Stomach (tissue), 9 donors: ENCODE data around the gene NRSN2. TPM values are rescaled to one million over a fixed set of nuclear protein-coding genes. Genes with fewer than 3 reads are reported as not detected.
A peak's percentile ranks its signal among the peaks of the same experiment; 100 is the strongest.

Experiments
- DNase-seq, 2 donors: peaks; one replicate each; pipeline versions ENCODE4 v3.0.0 to v3.0.0-alpha.2; 2013 to 2019
- H3K27ac ChIP-seq, 5 donors: fragments of 200-600 bp in 4 of 5; sonication (generic) in 4 of 5; one replicate each; pipeline ENCODE4 v1.5.1; 2013 to 2019; ENCODE audit warnings: mild to moderate bottlenecking in 1 of 5, moderate library complexity in 1 of 5
- H3K27me3 ChIP-seq, 3 donors: fragments of 200-600 bp; sonication (generic); one replicate each; pipeline ENCODE4 v1.5.1; 2017 to 2019; ENCODE audit warnings: mixed run types in 1 of 3
- H3K36me3 ChIP-seq, 4 donors: fragments of 200-600 bp; sonication (generic); 1 replicate in 3 of 4; 2 replicates in 1 of 4; pipeline ENCODE4 v1.5.1; 2016 to 2019
- H3K4me1 ChIP-seq, 4 donors: fragments of 200-600 bp; sonication (generic); one replicate each; pipeline ENCODE4 v1.5.1; 2016 to 2019
- H3K4me3 ChIP-seq, 4 donors: fragments of 200-600 bp; sonication (generic) in 3 of 4; one replicate each; pipeline ENCODE4 v1.5.1; 2016 to 2019; ENCODE audit warnings: mild to moderate bottlenecking in 1 of 4
- H3K9me3 ChIP-seq, 4 donors: fragments of 200-600 bp; sonication (generic); one replicate each; pipeline ENCODE4 v1.5.1; 2016 to 2019
- CTCF ChIP-seq, 7 experiments: fragments of 450-650 bp in 4 of 7; fragments of 200-600 bp in 3 of 7; sonication (generic) in 3 of 7; IDR thresholded peaks; one replicate each; pipeline ENCODE4 v1.5.1; 2016 to 2019; ENCODE audit warnings: antibody characterized with exemption in 7 of 7, control low read depth in 2 of 7, mild to moderate bottlenecking in 1 of 7
- EP300 ChIP-seq: sonication (generic); formaldehyde crosslinking; IDR thresholded peaks from one replicate; pipeline ENCODE4 v1.6.1; 2017; ENCODE audit warnings: antibody characterized with exemption
- POLR2A ChIP-seq, 4 donors: fragments of 450-650 bp; IDR thresholded peaks; one replicate each; pipeline ENCODE4 v1.6.1; 2016; ENCODE audit warnings: antibody characterized with exemption in 4 of 4, control low read depth in 2 of 4, mild to moderate bottlenecking in 1 of 4, moderate library complexity in 1 of 4
- POLR2AphosphoS5 ChIP-seq, 3 donors: sonication (generic); formaldehyde crosslinking; IDR thresholded peaks; one replicate each; pipeline ENCODE4 v1.6.1; 2016; ENCODE audit warnings: antibody characterized with exemption in 3 of 3
- WGBS, 5 donors: extraction: QIAGEN DNeasy Blood & Tissue Kit in 3 of 5; methylation state at CpG; one replicate each; pipeline versions ENCODE4 v1.1.5 to v1.1.7; 2013 to 2018; 5-methylcytosine and 5-hydroxymethylcytosine counted together
- intact Hi-C: fragments of 100-400 bp; cut with DNase I; formaldehyde crosslinking; loops from one replicate; pipeline ENCODE4 v1.15.1; 2023; ENCODE audit warnings: low total_unique reads
- polyA plus RNA-seq, 3 donors: library from polyadenylated mRNA; stranded (reverse); fragments of 200-250 nt; gene quantifications; one replicate each; pipeline ENCODE4 v1.2.3, GENCODE V29; 2013
- total RNA-seq, 5 donors: library from RNA; depleted of rRNA; stranded (reverse); fragments of >200 nt; gene quantifications; one replicate each; pipeline versions ENCODE4 v1.1.0 to v1.2.3, GENCODE V29; 2014 to 2016
- donor health status: healthy with polysubstance abuse.
- donor health status: Bipolar disorder and iron deficiency.
- donor health status: healthy.

Gene NRSN2
- total and polyA plus RNA-seq, 8 donors = 0.89 to 36.5 (median 17.7) TPM

- H3K36me3 ChIP-seq = no peaks in the 10 kb centered on the region
- no peak for TF ChIP-seq EP300
- intact Hi-C loops = no loop called here
- peaks cover 14 to 29% (median 20%) of the 10 kb centered on the region in 4 donors for H3K4me1 ChIP-seq
- no peaks in the 10 kb centered on the region for H3K9me3 ChIP-seq
- no peaks in the 10 kb centered on the region for H3K27me3 ChIP-seq
- H3K27ac ChIP-seq = no peak overlapping the region
- WGBS, 5 donors = 74 to 85% (median 80%) methylated on average over 8 to 9 of the region's 9 CpGs
- DNase-seq = peak in 1 of 2 donors; percentile 11
- no peak overlapping the region for H3K4me3 ChIP-seq
Measured at GRCh38 chr20:364905-365794, 18.2 kb downstream of the NRSN2 start.

- H3K27me3 ChIP-seq = no peaks in the 10 kb centered on the region
- no peaks in the 10 kb centered on the region for H3K36me3 ChIP-seq
- peak overlapping the region in 1 of 5 donors; percentile 21 for H3K27ac ChIP-seq
- no peak overlapping the region for H3K4me3 ChIP-seq
- intact Hi-C loops = no loop called here
- WGBS, 5 donors = 36 to 66% (median 39%) methylated on average over 7 of the region's 7 CpGs
- no peak for DNase-seq
- H3K4me1 ChIP-seq = peaks cover 20 to 38% (median 29%) of the 10 kb centered on the region in 4 donors
- TF ChIP-seq CTCF (IDR thresholded peaks at IDR 0.05) = no peak
- TF ChIP-seq POLR2A (IDR thresholded peaks at IDR 0.05) = no peak
- TF ChIP-seq POLR2AphosphoS5 (IDR thresholded peaks at IDR 0.05) = no peak
- H3K9me3 ChIP-seq = no peaks in the 10 kb centered on the region
Measured at GRCh38 chr20:366041-366718, 19.3 kb downstream of the NRSN2 start.

GRCh38 chr20:366719-367485, 20.0 kb downstream of the NRSN2 start:
- intact Hi-C loops = no loop called here
- peak overlapping the region in 1 of 5 donors; percentile 21 for H3K27ac ChIP-seq
- DNase-seq = no peak
- TF ChIP-seq POLR2A (IDR thresholded peaks at IDR 0.05) = no peak
- no peak for TF ChIP-seq POLR2AphosphoS5 (IDR thresholded peaks at IDR 0.05)
- TF ChIP-seq EP300 = no peak
- TF ChIP-seq CTCF (IDR thresholded peaks at IDR 0.05) = no peak
- H3K9me3 ChIP-seq = no peaks in the 10 kb centered on the region
- no peaks in the 10 kb centered on the region for H3K27me3 ChIP-seq
- H3K4me1 ChIP-seq = peaks cover 28 to 46% (median 36%) of the 10 kb centered on the region in 4 donors
- 68 to 87% (median 84%) methylated on average over 12 to 13 of the region's 13 CpGs for WGBS, 5 donors
- no peak overlapping the region for H3K4me3 ChIP-seq
- no peaks in the 10 kb centered on the region for H3K36me3 ChIP-seq

- no peaks in the 10 kb centered on the region for H3K9me3 ChIP-seq
- H3K4me1 ChIP-seq = peaks cover 32 to 48% (median 38%) of the 10 kb centered on the region in 4 donors
- WGBS, 5 donors = 69 to 95% (median 84%) methylated on average over 8 of the region's 8 CpGs
- no peak for TF ChIP-seq POLR2AphosphoS5 (IDR thresholded peaks at IDR 0.05)
- TF ChIP-seq EP300 = no peak
- no peak for TF ChIP-seq POLR2A (IDR thresholded peaks at IDR 0.05)
- no peak for TF ChIP-seq CTCF (IDR thresholded peaks at IDR 0.05)
- intact Hi-C loops = no loop called here
- H3K36me3 ChIP-seq = no peaks in the 10 kb centered on the region
- no peak for DNase-seq
- H3K4me3 ChIP-seq = no peak overlapping the region
- no peak overlapping the region for H3K27ac ChIP-seq
- no peaks in the 10 kb centered on the region for H3K27me3 ChIP-seq
Measured at GRCh38 chr20:367486-367887, 20.6 kb downstream of the NRSN2 start.
